ENCODE results near the gene OR2A25. TPM values are rescaled to one million over a fixed set of nuclear protein-coding genes. Genes with fewer than 3 reads are reported as not detected.

The OR2A25 gene
- total RNA-seq, 2 donors from 2014 or later, result not detected

- TF ChIP-seq CTCF (IDR thresholded peaks at IDR 0.05), result no peak
- TF ChIP-seq POLR2A (IDR thresholded peaks at IDR 0.05), result no peak
- TF ChIP-seq POLR2AphosphoS5 (IDR thresholded peaks at IDR 0.05), result no peak
- intact Hi-C loops (cut with DNase I), result no loop called here
These were observed 35.6 kb downstream of the OR2A25 start for GRCh38 chr7:144105211-144105610.

GRCh38 chr7:144109283-144109682, 39.7 kb downstream of the OR2A25 start, which contains the start of gene OR2A2:
TSS of gene OR2A2 (plus strand) at chr7:144109583. CDS start at chr7:144109583, 0 bp downstream.
- H3K4me3 ChIP-seq, result no peak within 1 kb of the TSS
- WGBS, result 86% methylated on average over 2 of the region's 2 CpGs
- TF ChIP-seq CTCF (IDR thresholded peaks at IDR 0.05) (no peak), POLR2A (IDR thresholded peaks at IDR 0.05) (no peak), POLR2AphosphoS5 (IDR thresholded peaks at IDR 0.05) (no peak)
- no peaks in the 10 kb centered on the region for H3K27me3 ChIP-seq (replicated peaks; ENCODE audit: insufficient read depth)
- no peak within 1 kb of the TSS for H3K27ac ChIP-seq
- intact Hi-C loops (cut with DNase I), result no loop called here
- no peaks in the 10 kb centered on the region for H3K36me3 ChIP-seq
- no peak for DNase-seq (ENCODE audit: low spot score)
- H3K4me1 ChIP-seq (replicated peaks), result no peaks in the 10 kb centered on the region
- no peaks in the 10 kb centered on the region for H3K9me3 ChIP-seq

More at GRCh38 chr7:144105211-144105610, 35.6 kb downstream of the OR2A25 start:
- Histone ChIP-seq H3K9me3 (no peaks in the 10 kb centered on the region), H3K4me1 (replicated peaks) (no peaks in the 10 kb centered on the region), H3K36me3 (no peaks in the 10 kb centered on the region), H3K27ac (no peak overlapping the region), H3K4me3 (no peak overlapping the region), H3K27me3 (replicated peaks; ENCODE audit: insufficient read depth) (no peaks in the 10 kb centered on the region)
- DNase-seq (ENCODE audit: low spot score), result no peak

GRCh38 chr7:144110272-144110671, 40.7 kb downstream of the OR2A25 start:
- H3K36me3 ChIP-seq, result no peaks in the 10 kb centered on the region
- H3K27ac ChIP-seq, result no peak overlapping the region
- H3K4me3 ChIP-seq, result no peak overlapping the region
- no peaks in the 10 kb centered on the region for H3K9me3 ChIP-seq
- intact Hi-C loops (cut with DNase I), result no loop called here
- no peak for DNase-seq (ENCODE audit: low spot score)
- H3K27me3 ChIP-seq (replicated peaks; ENCODE audit: insufficient read depth), result no peaks in the 10 kb centered on the region
- H3K4me1 ChIP-seq (replicated peaks), result no peaks in the 10 kb centered on the region
- WGBS, result 75% methylated on average over 5 of the region's 5 CpGs
- TF ChIP-seq POLR2AphosphoS5 (IDR thresholded peaks at IDR 0.05) (no peak), POLR2A (IDR thresholded peaks at IDR 0.05) (no peak), CTCF (IDR thresholded peaks at IDR 0.05) (no peak)

- Histone ChIP-seq H3K4me3 (no peak overlapping the region), H3K36me3 (no peaks in the 10 kb centered on the region), H3K9me3 (no peaks in the 10 kb centered on the region), H3K27ac (no peak overlapping the region), H3K27me3 (replicated peaks; ENCODE audit: insufficient read depth) (no peaks in the 10 kb centered on the region), H3K4me1 (replicated peaks) (no peaks in the 10 kb centered on the region)
- 38% methylated on average over 1 of the region's 1 CpG for WGBS
- TF ChIP-seq POLR2AphosphoS5 (IDR thresholded peaks at IDR 0.05) (no peak), POLR2A (IDR thresholded peaks at IDR 0.05) (no peak), CTCF (IDR thresholded peaks at IDR 0.05) (no peak)
- no peak for DNase-seq (ENCODE audit: low spot score)
- intact Hi-C loops (cut with DNase I), result no loop called here
These were observed 44.0 kb downstream of the OR2A25 start for GRCh38 chr7:144113651-144114050.

- H3K27me3 ChIP-seq (replicated peaks; ENCODE audit: insufficient read depth), result no peaks in the 10 kb centered on the region
- H3K36me3 ChIP-seq, result no peaks in the 10 kb centered on the region
- H3K4me3 ChIP-seq, result no peak overlapping the region
- DNase-seq (ENCODE audit: low spot score), result no peak
- 73% methylated on average over 8 of the region's 8 CpGs for WGBS
- intact Hi-C loops (cut with DNase I), result no loop called here
- no peaks in the 10 kb centered on the region for H3K4me1 ChIP-seq (replicated peaks)
- H3K27ac ChIP-seq, result no peak overlapping the region
- H3K9me3 ChIP-seq, result no peaks in the 10 kb centered on the region
- no peak for TF ChIP-seq POLR2AphosphoS5 (IDR thresholded peaks at IDR 0.05)
These were observed 48.7 kb downstream of the OR2A25 start for GRCh38 chr7:144118341-144118740.
